ENCODE results near the gene PIP.
"Not testable (repeated sequence)": the region's sequence is repeated elsewhere in the genome, so short reads cannot be mapped to it uniquely, and the experiment has no call there.

The PIP gene

DNA sequence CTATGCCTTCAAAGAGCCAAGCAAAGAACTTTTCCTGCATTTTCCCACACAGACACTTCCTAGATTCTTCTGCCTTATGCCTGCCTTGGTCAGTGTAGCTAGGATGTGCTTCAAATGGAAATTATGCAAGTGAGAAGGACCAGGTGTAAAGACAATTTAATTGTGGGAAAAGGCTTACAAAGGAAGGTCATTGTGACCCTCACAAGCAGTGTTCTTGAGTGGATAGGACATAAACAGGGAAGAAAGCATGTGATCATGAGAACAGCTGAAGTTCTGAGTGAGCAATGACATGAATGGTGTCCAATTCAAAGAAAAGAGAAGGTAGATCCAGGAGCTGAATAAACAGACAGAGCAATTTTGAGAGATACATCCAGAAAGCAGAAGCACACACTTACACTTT lies 1.3 kb upstream of the PIP start:
- Mint-ChIP-seq H3K27me3 (peaks cover 1% of the 10 kb centered on the region), H3K36me3 (ENCODE audit: low read depth) (peaks cover 3% of the 10 kb centered on the region), H3K9me3 (no peaks in the 10 kb centered on the region)

DNA sequence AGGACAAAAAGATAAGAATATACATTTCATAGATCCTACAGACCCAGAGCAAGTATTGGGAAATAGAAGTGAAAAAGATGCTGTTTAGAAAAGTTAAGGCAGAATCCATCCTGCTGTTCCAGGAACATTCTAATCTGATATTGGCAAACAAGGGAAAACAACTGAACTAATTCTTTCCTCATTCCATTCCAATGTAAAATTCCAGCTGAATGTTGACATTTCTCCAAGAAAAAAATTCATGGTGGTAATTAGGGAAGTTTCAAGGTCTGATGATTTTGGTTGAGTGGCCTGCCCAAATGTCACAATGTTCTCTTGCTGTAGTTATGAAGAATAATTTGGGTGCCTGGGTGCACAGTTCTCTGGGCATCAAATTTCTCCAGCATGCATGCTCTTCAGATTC lies 15.2 kb downstream of the PIP start:
- Mint-ChIP-seq H3K27me3 (peaks cover 2% of the 10 kb centered on the region), H3K36me3 (ENCODE audit: low read depth) (no peaks in the 10 kb centered on the region), H3K9me3 (peaks cover 17% of the 10 kb centered on the region), H3K27ac (no peak overlapping the region), H3K4me3 (no peak overlapping the region), H3K4me1 (ENCODE audit: low read depth) (no peaks in the 10 kb centered on the region)
- intact Hi-C loops (cut with micrococcal nuclease), result no loop called here

More for the DNA sequence above, 1.3 kb upstream of the PIP start:
- Mint-ChIP-seq H3K27ac (peak overlapping the region; percentile 86), H3K4me1 (ENCODE audit: low read depth) (peaks cover 71% of the 10 kb centered on the region), H3K4me3 (no peak overlapping the region)
- intact Hi-C loops (cut with micrococcal nuclease), result loop anchor here (10.0 kb wide), 1 partner anchor 86 kb away; no protein-coding TSS in a partner anchor

DNA sequence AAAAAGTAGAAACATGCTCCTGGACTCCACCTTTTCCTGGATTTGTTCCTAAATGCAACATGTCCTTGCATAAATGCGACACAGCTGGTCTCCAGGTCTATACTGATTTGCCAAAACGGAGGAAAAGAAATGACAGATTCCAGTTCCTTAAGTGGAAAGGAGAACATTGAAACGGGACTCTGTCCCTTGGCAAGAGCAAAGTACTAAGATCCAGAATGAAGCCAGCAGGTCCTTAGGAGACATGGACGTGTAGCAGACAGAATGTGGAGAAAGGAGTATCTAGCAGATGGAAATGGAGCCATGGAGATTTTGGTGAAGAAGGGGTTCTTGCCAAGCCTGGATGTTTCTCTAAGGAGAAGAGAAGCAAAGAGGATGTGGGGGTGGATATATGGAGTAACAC lies 16.2 kb downstream of the PIP start:
- Mint-ChIP-seq H3K4me3 (no peak overlapping the region), H3K4me1 (ENCODE audit: low read depth) (peaks cover 1% of the 10 kb centered on the region), H3K36me3 (ENCODE audit: low read depth) (no peaks in the 10 kb centered on the region), H3K27ac (no peak overlapping the region), H3K27me3 (peaks cover 2% of the 10 kb centered on the region), H3K9me3 (peaks cover 17% of the 10 kb centered on the region)
- intact Hi-C loops (cut with micrococcal nuclease), result no loop called here

DNA sequence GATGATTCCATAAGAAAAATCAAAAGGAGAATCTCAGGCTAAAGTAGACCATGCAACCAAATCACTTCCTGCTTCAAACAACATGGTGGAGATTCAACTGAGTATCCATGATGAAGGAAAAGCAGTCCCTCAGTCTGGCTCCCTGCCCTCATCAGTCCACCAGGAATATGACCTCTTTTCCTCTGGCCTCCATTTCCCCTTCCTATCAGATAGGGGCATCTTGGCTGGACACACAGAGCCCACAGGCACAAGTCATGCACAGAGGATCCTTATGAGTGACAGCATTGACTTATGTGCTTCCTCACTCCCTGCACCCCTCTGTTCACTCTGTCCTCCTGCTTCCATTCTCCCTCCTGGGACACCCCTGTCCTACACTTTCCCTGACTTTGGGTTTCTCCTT lies 16.8 kb downstream of the PIP start:
- Mint-ChIP-seq H3K4me3 (no peak overlapping the region), H3K27me3 (peaks cover 4% of the 10 kb centered on the region), H3K27ac (no peak overlapping the region), H3K36me3 (ENCODE audit: low read depth) (no peaks in the 10 kb centered on the region), H3K9me3 (peaks cover 17% of the 10 kb centered on the region), H3K4me1 (ENCODE audit: low read depth) (peaks cover 7% of the 10 kb centered on the region)
- intact Hi-C loops (cut with micrococcal nuclease), result no loop called here

DNA sequence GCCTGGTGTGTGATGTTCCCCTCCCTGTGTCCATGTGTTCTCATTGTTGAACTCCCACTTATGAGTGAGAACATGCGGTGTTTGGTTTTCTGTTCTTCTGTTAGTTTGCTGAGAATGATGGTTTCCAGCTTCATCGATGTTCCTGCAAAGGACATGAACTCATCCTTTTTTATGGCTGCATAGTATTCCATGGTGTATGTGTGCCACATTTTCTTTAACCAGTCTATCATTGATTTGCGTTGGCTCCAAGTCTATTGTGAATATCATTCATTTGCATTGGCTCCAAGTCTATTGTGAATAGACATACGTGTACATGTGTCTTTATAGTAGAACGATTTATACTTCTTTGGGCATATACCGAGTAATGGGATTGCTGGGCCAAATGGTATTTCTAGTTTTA lies 18.8 kb downstream of the PIP start:
- H3K4me3 Mint-ChIP-seq; H3K27me3 Mint-ChIP-seq; intact Hi-C loops (cut with micrococcal nuclease); H3K27ac Mint-ChIP-seq; H3K36me3 Mint-ChIP-seq (ENCODE audit: low read depth); H3K4me1 Mint-ChIP-seq (ENCODE audit: low read depth): not testable (repeated sequence)
- peaks cover 17% of the 10 kb centered on the region for H3K9me3 Mint-ChIP-seq

DNA sequence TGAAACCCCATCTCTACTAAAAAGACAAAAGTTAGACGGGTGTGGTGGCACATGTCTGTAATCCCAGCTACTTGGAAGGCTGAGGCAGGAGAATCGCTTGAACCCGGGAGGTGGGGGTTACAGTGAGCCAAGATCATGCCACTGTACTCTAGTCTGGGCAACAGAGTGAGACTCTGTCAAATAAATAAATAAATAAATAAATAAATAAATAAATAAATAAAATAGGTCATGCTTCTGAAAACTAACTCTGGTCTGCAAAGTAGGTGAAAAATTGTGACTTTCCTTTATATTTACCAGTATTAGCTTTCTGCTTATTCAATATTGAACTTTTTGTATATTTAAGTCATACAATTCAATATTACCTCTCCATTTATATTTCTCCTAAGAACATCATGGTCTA lies 26.7 kb downstream of the PIP start:
- H3K4me3 Mint-ChIP-seq; H3K36me3 Mint-ChIP-seq (ENCODE audit: low read depth); intact Hi-C loops (cut with micrococcal nuclease); H3K27ac Mint-ChIP-seq; H3K27me3 Mint-ChIP-seq; H3K9me3 Mint-ChIP-seq; H3K4me1 Mint-ChIP-seq (ENCODE audit: low read depth): not testable (repeated sequence)

DNA sequence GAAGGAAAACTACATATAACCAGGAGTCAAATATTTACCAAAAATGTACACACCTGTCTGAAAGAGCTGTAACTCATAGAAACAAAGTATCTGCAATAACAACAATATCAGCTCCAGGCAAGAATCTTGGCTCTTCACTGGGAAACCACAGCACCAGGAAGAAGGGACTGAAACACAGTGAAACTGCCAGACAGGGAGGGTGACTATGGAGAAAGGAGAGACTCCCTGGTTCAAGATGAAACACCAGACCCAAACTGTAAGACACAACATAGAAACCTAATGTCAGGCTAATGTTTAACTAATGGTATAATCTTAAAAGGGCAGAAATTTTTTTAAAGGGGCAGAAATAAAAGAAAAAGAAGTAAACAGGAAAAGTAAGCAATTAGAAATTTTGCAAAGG lies 39.8 kb downstream of the PIP start:
- Mint-ChIP-seq H3K36me3 (ENCODE audit: low read depth) (no peaks in the 10 kb centered on the region), H3K4me1 (ENCODE audit: low read depth) (peaks cover 11% of the 10 kb centered on the region), H3K27ac (no peak overlapping the region), H3K27me3 (no peaks in the 10 kb centered on the region), H3K4me3 (no peak overlapping the region), H3K9me3 (peaks cover 7% of the 10 kb centered on the region)
- intact Hi-C loops (cut with micrococcal nuclease), result no loop called here

DNA sequence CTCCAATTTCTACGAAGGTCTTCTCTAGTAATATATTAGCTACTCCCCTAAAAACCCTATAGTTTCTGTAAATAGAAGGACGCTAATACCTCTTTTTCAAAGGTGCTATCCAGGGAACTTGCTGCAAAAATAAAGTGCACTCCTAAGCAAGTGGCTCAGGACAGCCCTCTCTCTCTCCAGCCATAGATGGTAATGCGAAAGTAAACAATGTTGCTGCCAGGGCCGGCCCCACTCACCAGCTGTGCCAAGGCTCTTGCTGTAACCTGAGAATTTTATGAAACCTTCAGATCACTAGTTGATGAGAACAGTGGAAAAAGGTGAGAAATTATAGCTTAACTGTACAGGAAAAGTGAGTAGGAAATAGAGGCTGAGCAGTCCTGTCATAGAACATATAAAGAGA lies 40.5 kb downstream of the PIP start:
- Mint-ChIP-seq H3K27ac (no peak overlapping the region), H3K27me3 (no peaks in the 10 kb centered on the region), H3K4me1 (ENCODE audit: low read depth) (peaks cover 11% of the 10 kb centered on the region), H3K9me3 (peaks cover 12% of the 10 kb centered on the region), H3K4me3 (no peak overlapping the region), H3K36me3 (ENCODE audit: low read depth) (no peaks in the 10 kb centered on the region)
- intact Hi-C loops (cut with micrococcal nuclease), result no loop called here

DNA sequence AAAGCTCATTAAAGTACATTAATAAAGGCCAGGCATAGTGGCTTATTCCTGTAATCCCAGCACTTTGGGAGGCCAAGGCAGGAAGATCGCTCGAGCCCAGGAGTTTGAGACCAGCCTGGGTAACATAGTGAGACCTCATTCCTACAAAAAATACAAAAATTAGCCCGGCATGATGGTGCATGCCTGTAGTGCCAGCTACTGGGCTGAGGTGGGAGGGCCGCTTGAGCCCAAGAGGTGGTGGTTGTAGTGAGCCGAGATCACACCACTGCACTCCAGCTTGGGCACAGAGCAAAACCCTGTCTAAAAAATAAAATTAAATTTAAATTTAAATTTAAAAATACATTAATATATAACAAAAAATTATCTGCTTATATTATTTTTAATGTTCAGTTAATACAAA lies 44.3 kb downstream of the PIP start:
- Mint-ChIP-seq H3K4me3 (no peak overlapping the region), H3K27ac (no peak overlapping the region), H3K4me1 (ENCODE audit: low read depth) (peaks cover 6% of the 10 kb centered on the region), H3K9me3 (peaks cover 38% of the 10 kb centered on the region), H3K27me3 (no peaks in the 10 kb centered on the region), H3K36me3 (ENCODE audit: low read depth) (no peaks in the 10 kb centered on the region)
- intact Hi-C loops (cut with micrococcal nuclease), result no loop called here

DNA sequence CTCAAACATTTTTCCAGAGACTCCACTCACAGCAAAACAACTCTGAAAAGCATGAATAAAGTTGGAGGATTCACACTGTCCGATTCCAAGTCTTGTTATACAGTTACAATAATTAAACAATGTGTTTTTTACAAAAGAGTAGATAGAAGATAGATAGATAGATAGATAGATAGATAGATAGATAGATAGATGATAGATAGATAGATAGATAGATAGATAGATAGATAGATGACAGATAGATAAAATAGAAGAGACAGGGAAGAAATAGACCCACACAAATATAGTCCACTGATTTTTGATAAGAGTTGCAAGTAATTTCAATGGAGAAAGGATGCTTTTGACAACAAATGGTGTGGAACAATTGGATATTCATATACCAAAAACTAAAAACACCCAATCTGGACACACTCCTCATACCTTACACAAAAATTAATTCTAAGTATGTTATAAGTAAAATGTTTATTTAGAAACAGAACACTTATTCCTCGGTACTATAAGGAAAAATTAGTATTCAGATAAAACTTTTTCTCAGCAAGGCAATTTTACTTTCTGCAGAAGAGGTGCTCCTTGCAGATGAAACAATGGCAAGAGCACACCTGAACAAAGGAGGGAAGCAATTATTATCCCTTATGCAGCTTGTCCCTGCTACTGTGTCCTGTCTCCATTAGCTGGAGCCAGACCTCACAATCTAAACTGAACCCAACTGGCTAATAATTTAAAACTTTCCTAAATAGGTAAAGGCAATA lies 45.7 kb downstream of the PIP start:
- intact Hi-C loops (cut with micrococcal nuclease), result no loop called here
- no peaks in the 10 kb centered on the region for H3K36me3 Mint-ChIP-seq (ENCODE audit: low read depth)

DNA sequence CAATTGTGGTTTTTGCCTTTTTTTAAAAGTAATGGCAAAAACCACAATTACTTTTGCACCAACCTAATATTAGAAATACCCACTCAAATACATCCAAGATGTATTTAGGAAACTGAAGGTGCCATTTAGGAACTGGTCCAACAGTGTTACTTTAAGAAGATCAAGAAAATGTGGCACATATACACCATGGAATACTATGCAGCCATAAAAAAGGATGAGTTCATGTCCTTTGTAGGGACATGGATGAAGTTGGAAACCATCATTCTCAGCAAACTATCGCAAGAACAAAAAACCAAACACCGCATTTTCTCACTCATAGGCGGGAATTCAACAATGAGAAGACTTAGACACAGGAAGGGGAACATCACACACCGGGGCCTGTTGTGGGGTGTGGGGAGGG lies 48.9 kb downstream of the PIP start:
- H3K27me3 Mint-ChIP-seq; intact Hi-C loops (cut with micrococcal nuclease); H3K4me1 Mint-ChIP-seq (ENCODE audit: low read depth); H3K36me3 Mint-ChIP-seq (ENCODE audit: low read depth); H3K27ac Mint-ChIP-seq; H3K4me3 Mint-ChIP-seq: not testable (repeated sequence)
- H3K9me3 Mint-ChIP-seq, result peaks cover 38% of the 10 kb centered on the region

More for the DNA sequence above, 45.7 kb downstream of the PIP start:
- Mint-ChIP-seq H3K4me3 (no peak overlapping the region), H3K27me3 (no peaks in the 10 kb centered on the region), H3K27ac (no peak overlapping the region), H3K9me3 (peaks cover 38% of the 10 kb centered on the region), H3K4me1 (ENCODE audit: low read depth) (no peaks in the 10 kb centered on the region)

DNA sequence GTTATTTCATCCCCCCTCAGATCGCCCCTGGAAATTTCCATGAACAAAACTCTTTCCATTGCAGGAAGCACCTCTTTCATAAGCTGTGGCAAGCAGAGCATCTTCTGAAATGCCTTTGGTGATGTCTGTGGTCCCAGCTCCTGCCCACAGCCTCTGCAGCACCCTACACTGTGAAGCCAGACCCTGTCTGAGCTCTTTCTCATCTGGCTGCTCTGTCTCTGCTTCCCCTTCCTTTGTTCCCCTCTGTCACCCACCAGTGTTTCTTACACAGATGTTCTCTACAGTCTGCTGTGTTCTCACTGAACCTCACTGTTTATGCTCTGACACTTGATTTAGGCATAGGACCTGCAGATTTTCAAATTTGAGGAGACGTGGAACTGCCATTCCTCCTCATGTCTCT lies 49.5 kb downstream of the PIP start:
- no peak overlapping the region for H3K27ac Mint-ChIP-seq
- peaks cover 38% of the 10 kb centered on the region for H3K9me3 Mint-ChIP-seq
- no peaks in the 10 kb centered on the region for H3K27me3 Mint-ChIP-seq
- H3K4me1 Mint-ChIP-seq (ENCODE audit: low read depth), result no peaks in the 10 kb centered on the region
- no peak overlapping the region for H3K4me3 Mint-ChIP-seq
- intact Hi-C loops (cut with micrococcal nuclease), result no loop called here
- H3K36me3 Mint-ChIP-seq (ENCODE audit: low read depth), result no peaks in the 10 kb centered on the region

DNA sequence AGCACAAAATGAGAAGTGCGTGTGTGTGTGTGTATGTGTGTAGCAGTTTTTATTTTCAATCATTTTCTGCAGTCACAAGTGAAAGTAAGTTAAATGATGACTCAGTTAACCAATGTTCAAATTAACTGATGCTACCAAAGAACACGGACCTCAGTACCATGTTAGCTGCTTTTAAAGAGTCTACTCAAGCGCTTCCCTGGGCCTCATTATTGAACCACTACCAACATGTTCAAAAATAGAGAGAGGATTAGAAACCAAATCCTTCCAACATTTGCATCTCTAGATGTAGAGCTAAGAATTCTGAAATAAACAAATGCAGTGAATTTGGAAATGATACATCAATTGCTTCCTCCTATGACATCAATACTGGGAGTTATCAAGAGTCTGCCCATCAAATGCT lies 51.1 kb downstream of the PIP start, which contains the start of gene TAS2R39:
TSS of gene TAS2R39 (plus strand) at position 396 of the 400 bp plus-strand sequence. CDS start at position 396, 0 bp downstream.
- no peaks in the 10 kb centered on the region for H3K27me3 Mint-ChIP-seq
- intact Hi-C loops (cut with micrococcal nuclease), result no loop called here
- H3K27ac Mint-ChIP-seq, result no peak within 1 kb of the TSS
- H3K9me3 Mint-ChIP-seq, result peaks cover 26% of the 10 kb centered on the region
- H3K4me1 Mint-ChIP-seq (ENCODE audit: low read depth), result no peaks in the 10 kb centered on the region
- no peak within 1 kb of the TSS for H3K4me3 Mint-ChIP-seq
- no peaks in the 10 kb centered on the region for H3K36me3 Mint-ChIP-seq (ENCODE audit: low read depth)

DNA sequence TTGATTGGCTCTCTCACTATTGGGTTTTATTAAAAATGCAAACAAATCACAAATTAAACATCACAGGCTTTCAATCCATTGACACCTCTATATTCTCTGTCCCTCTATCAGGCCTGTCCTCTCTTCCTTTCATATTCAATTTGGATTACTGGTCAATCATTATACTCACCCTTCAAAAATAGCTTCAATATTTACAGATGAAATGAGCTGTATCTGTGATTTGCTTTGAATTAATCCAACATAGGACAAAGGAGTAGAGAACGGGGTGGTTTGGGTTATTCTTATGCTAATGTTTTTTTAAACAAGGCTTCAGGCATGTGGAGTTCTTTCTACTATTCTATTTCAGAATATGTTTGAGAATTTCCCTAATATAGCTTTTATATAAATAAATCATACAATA lies 53.7 kb downstream of the PIP start:
- no peaks in the 10 kb centered on the region for H3K36me3 Mint-ChIP-seq (ENCODE audit: low read depth)
- no peaks in the 10 kb centered on the region for H3K27me3 Mint-ChIP-seq
- intact Hi-C loops (cut with micrococcal nuclease), result no loop called here
- peaks cover under 1% of the 10 kb centered on the region for H3K9me3 Mint-ChIP-seq
- no peak overlapping the region for H3K4me3 Mint-ChIP-seq
- no peaks in the 10 kb centered on the region for H3K4me1 Mint-ChIP-seq (ENCODE audit: low read depth)
- no peak overlapping the region for H3K27ac Mint-ChIP-seq

DNA sequence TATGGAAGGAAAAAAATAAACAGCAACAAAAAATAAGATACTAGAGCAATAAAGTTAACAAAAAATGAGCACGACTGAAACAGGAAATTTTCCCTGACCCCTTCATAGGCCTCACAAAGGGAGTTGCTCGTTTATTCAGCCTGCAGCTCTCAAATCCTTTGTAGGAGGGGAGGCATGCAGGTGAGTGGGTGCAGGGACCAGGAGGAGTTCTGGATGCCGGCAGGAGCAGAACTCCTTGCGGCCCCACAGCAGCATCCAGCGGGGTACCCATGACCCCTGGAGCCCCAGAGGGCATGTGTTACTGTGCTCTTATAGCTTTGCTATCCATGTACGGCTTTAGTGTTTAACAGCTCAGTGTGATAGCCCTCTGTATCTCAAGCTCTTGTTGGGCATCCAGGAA lies 57.1 kb downstream of the PIP start:
- Mint-ChIP-seq H3K27ac (no peak overlapping the region), H3K4me3 (no peak overlapping the region), H3K36me3 (ENCODE audit: low read depth) (no peaks in the 10 kb centered on the region), H3K27me3 (no peaks in the 10 kb centered on the region), H3K9me3 (no peaks in the 10 kb centered on the region), H3K4me1 (ENCODE audit: low read depth) (no peaks in the 10 kb centered on the region)
- intact Hi-C loops (cut with micrococcal nuclease), result no loop called here
